NB4 (cell line): ENCODE data around the gene SYT8.

Source experiments
- DNase-seq: peaks from one replicate; pipeline ENCODE4 v3.0.0; 2010; ENCODE audit warnings: low read depth
- H3K4me3 ChIP-seq: one replicate; pipeline ENCODE4 v1.5.1; 2011; ENCODE audit warnings: mild to moderate bottlenecking, low read depth, low read length, moderate library complexity
- MYC ChIP-seq: IDR thresholded peaks from 2 replicates; pipeline ENCODE4 v1.6.1; 2011; ENCODE audit warnings: low read depth, low read length
- POLR2A ChIP-seq: IDR thresholded peaks from 2 replicates; pipeline ENCODE4 v1.6.1; 2011; ENCODE audit warnings: mild to moderate bottlenecking; ENCODE audit not compliant: insufficient read length; ENCODE audit errors: extremely low read depth
- TF ChIP-seq, protein P1 (sequence below): IDR thresholded peaks from 2 replicates; pipeline ENCODE4 v1.6.1; 2011; ENCODE audit warnings: low read depth, low read length
- TF ChIP-seq, protein P2 (sequence below): IDR thresholded peaks from one replicate; pipeline ENCODE4 v1.5.1; 2012; ENCODE audit warnings: low read depth, low read length

The SYT8 gene

DNA sequence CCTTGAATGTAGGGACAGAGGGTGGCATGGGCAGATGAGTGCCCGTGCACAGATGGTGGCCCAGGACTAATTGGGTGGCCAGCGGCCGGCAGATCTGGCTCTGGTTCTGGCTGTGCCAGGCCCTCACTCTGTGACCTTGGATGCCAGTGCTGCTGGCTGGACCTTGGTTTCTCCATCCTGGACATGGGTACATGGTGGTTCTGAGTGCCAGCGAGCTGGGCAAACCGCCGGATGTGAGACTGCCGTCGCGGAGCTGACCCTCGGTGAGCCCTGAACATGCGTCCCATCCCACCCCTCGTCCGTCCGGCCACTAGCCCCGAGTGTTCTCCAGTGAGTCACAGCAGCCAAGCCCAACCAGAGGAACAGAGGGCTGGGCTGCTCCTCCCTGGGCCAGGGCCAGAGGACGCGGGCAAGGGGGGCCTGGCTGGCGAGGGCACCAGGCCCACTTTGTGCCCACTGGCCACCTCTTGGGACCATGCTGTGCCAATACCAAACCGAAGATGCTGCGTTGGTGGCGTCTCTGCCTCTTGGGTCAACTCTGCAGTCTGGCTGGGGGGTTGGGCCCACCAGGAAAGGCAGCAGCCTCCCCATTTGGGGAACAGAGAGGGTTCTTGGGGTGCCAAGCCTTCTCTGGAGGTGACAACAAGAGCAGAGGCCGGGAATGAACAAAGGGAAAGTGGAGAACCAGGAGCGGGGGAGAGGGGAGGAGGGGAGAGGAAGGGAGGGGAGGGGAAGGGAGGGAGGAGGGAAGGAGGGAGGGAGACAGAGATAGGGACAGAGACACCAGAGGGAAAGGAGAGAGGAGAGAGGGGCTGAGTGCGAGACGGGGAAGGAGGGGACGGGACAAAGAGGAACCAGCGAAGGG, 28.8 kb downstream of the SYT8 start:
- no peak overlapping the region for H3K4me3 ChIP-seq
- peak; percentile 68 for DNase-seq
- TF ChIP-seq POLR2A (no peak), MYC (peak; percentile 47; the same call in 1 of the 2 replicates)
- TF ChIP-seq, protein P1, sequence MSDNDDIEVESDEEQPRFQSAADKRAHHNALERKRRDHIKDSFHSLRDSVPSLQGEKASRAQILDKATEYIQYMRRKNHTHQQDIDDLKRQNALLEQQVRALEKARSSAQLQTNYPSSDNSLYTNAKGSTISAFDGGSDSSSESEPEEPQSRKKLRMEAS, result peak; percentile 56; the same call in 1 of the 2 replicates
- TF ChIP-seq, protein P2, sequence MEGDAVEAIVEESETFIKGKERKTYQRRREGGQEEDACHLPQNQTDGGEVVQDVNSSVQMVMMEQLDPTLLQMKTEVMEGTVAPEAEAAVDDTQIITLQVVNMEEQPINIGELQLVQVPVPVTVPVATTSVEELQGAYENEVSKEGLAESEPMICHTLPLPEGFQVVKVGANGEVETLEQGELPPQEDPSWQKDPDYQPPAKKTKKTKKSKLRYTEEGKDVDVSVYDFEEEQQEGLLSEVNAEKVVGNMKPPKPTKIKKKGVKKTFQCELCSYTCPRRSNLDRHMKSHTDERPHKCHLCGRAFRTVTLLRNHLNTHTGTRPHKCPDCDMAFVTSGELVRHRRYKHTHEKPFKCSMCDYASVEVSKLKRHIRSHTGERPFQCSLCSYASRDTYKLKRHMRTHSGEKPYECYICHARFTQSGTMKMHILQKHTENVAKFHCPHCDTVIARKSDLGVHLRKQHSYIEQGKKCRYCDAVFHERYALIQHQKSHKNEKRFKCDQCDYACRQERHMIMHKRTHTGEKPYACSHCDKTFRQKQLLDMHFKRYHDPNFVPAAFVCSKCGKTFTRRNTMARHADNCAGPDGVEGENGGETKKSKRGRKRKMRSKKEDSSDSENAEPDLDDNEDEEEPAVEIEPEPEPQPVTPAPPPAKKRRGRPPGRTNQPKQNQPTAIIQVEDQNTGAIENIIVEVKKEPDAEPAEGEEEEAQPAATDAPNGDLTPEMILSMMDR, result no peak

DNA sequence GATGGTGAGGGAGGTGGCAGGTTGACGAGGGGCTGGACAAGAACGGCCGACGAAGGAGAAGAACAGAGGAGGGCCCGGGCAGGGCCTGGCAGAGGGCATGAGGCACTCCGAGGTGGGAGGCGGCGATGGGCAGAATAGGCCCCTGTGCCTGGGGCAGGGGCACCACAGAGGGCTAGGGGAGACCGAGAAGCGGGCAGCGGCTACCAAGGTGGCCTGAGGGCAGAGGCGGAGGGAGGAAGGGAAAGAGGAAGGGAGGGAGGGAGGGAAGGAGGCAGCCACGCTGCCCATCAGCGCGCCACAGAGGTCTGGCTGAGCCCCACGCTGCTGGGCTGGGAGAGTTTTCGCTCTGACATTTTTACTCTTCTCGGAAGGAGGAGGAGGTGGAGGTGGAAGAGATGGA, 29.4 kb downstream of the SYT8 start:
- DNase-seq, result no peak
- H3K4me3 ChIP-seq, result no peak overlapping the region
- TF ChIP-seq, protein P2, result no peak
- no peak for TF ChIP-seq MYC
- TF ChIP-seq, protein P1, result no peak
- TF ChIP-seq POLR2A, result no peak

DNA sequence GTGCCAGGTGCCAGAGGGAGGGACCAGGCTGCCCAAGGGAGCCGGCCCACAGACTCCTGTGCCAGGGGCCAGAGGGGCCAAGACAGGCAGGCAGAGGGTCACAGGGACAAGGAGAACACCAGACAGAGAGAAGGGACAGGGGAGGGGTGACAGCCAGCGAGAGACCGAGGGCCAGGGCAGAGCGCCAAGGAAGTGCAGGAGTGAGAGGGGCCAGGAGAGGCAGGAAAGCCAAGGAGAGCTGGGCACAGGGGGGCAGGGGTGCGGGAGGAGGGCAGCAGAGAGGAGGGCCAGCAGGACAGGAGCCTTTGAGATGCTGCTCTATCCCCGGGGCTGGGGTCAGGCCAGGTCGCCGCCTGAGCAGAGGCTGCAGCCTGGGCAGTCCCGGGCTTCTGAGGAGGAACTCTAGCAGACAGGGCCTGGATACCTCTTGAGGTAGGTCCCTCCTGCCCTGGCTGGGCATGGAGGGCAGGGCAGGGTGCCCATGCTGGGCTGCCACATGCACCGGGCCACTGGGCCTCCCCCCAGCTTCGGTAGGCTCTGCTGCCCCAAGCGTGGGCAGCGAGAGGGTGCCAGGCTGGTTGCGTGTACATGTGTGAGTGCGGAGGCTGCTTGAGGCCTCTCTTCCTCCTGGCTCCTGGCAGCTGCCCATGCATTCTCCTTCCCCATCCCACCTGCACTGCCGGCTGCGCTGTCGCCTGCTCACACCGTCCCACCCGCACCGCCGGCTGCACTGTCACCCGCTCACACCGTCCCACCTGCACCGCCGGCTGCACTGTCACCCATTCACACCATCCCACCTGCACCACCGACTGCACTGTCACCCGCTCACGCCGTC, 30.3 kb downstream of the SYT8 start:
- no peak for DNase-seq
- TF ChIP-seq POLR2A (no peak), MYC (no peak)
- TF ChIP-seq, protein P1, result no peak
- TF ChIP-seq, protein P2, result no peak
- no peak overlapping the region for H3K4me3 ChIP-seq

DNA sequence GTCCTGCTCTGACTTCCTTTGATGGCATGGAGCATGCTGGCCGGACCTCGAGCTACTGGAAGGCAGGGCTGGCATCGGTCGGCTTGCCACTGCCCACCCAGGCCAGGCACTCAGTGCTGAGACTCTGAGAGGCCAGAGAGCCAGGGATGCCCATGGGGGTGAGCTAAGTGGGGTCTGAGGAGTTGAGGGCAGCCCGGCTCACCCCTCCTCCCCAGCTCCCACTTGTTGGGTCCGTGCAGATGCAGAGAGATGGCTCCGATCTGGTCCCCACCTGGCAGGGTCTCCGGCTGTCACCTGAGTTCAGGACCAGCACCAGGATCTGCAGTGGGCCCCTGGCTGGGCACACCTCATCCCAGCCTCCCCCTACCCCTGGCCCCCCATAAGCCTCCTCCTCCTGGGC, 31.4 kb downstream of the SYT8 start:
- TF ChIP-seq MYC, result no peak
- TF ChIP-seq, protein P1, result no peak
- TF ChIP-seq, protein P2, result no peak
- H3K4me3 ChIP-seq, result no peak overlapping the region
- DNase-seq, result no peak

DNA sequence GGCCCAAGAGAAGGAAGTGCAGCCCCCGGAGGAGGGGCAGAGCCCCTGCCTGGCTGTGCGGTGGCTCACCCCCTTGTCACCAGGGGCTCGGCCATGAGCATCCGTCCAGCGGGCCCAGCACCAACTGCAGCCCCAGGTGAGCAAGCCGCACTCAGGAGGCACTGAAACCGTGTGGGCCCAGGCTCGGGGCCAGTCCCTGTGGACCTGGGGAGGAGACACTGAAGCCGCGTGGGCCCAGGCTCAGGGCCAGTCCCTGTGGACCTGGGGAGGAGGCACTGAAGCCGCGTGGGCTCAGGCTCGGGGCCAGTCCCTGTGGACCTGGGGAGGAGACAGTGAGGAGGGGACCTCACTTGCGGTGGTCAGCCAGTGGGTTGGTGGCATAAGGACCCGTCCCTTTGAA, 32.0 kb downstream of the SYT8 start:
- DNase-seq, result no peak
- no peak for TF ChIP-seq POLR2A
- TF ChIP-seq, protein P2, result no peak
- TF ChIP-seq, protein P1, result no peak
- no peak for TF ChIP-seq MYC
- no peak overlapping the region for H3K4me3 ChIP-seq
